GM19455 (cell line): ENCODE results near the gene VAC14.
A peak's percentile ranks its signal among the peaks of the same experiment; 100 is the strongest.
"Not testable (repeated sequence)": the region's sequence is repeated elsewhere in the genome, so short reads cannot be mapped to it uniquely, and the experiment has no call there.

Experiments used
- ATAC-seq: cut with Tn5 transposase; IDR thresholded peaks from one replicate; pipeline ENCODE4 v1.9.1; 2021; ENCODE audit not compliant: unreplicated experiment

VAC14 gene

DNA sequence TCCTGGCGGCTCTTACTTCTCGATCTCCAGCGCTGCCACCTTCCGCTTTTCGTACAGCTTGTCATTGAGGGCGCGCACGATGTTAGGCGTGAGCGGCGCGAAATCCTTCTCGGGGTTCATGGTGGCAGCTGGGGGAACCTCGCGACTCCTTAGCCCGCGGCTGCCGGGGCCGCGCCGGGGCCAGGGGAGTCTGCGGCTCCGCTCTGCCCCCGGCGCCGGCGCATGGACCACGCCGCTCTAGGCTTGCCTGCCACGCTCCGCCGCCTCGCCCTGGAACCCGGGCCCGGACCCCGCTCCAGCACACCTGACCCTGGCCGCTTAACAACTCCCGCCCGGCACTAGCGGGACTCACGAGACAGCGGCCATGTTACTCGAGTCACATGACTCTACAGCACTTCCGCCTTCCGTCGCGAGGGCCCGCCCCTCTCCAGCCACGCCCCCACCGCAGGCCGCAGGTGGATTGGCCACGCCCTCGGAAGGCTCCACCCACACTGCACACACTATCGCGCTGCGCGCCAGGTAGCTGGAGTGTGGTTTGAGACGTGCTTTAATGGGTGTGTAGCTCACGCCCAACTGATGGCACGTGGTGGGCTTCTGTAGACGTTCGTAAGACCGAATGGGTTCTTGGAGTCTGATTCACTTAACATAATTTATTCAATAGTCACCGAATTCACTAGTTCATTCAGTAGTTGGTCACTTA lies at the start of gene VAC14:
Gene VAC14 (minus strand): TSS at position 378 of the 700 bp plus-strand sequence. CDS start 258 bp downstream, at position 120.
- peak; percentile 94 for ATAC-seq

- ATAC-seq: not testable (repeated sequence)
Observed at GRCh38 chr16:70823498-70824118, 22.6 kb upstream of the VAC14 start.

DNA sequence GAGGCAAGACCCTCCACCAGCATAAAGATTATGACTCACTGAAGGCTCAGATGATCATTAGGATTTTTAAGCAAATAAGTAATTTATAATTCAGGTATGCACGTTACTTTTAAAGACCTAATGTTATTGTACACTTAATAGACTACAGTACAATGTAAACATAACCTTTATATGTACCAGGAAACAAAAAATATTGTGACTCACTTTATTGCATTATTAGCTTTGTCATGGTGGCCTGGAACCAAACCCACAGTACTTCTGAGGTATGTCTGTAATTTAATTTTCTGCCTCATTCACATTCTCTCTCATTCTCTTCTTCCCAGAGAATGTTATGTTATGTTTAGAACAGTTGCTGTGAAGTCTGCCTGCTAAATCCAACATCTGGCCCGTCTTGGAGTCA lies 21.8 kb upstream of the VAC14 start:
- ATAC-seq: not testable (repeated sequence)

GRCh38 chr16:70818088-70818487 lies 17.1 kb upstream of the VAC14 start:
- not testable (repeated sequence) for ATAC-seq

DNA sequence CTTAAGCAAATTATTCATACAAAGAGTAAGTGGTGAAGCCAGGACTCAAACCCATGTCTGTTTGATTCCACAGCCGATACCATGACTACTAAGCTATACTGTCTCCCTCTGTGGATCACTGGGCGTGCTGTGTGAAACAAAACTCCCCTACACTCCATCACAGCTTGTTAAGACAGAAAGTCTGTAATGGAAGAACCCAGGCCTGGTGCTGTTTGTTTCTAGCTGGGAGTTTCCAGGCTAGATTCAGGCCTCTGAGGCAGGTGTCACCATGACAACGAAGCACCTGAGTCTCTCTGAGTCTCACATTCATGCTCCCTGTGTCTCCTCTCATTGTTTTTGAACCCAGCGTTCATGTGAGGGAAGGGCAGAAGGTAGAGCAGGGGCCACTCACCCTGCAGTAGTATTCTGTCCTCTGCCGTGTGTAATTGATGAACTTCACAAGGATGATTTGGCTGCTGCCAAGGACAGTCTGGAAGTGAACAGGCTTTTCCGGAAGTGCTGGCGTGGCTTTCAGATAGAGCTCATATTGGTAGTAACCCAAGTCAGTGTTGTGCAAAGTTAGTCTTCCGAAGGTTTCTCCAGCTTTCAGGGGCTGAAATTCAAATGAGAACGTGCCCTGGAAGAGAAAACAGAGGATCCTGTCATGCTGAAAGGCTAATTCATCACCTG lies 8.6 kb upstream of the VAC14 start:
- ATAC-seq: no peak

DNA sequence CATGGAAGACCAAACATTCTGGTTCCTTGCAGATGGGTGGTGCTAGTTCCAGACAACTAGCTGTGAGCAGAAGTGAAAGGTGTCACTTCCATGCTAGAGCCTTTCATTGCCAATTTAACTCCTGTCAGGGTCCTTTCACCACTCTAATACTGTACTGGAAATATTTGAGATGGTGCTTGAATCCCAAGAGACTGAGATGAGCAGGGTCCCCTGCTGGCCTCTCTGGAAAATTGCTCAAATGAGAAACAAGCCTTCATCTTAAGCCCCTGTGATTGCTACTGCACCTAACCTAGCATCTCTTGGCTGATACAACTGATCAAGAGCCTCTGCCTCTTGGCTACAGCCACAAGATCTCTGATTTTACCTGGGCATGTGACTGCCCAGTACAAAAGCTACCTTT lies 7.4 kb upstream of the VAC14 start:
- no peak for ATAC-seq

GRCh38 chr16:70805787-70806186 lies 4.8 kb upstream of the VAC14 start:
- ATAC-seq: no peak

- ATAC-seq: no peak
Observed at GRCh38 chr16:70805380-70805779, 4.4 kb upstream of the VAC14 start.

GRCh38 chr16:70804734-70805169 lies 3.8 kb upstream of the VAC14 start:
- no peak for ATAC-seq

DNA sequence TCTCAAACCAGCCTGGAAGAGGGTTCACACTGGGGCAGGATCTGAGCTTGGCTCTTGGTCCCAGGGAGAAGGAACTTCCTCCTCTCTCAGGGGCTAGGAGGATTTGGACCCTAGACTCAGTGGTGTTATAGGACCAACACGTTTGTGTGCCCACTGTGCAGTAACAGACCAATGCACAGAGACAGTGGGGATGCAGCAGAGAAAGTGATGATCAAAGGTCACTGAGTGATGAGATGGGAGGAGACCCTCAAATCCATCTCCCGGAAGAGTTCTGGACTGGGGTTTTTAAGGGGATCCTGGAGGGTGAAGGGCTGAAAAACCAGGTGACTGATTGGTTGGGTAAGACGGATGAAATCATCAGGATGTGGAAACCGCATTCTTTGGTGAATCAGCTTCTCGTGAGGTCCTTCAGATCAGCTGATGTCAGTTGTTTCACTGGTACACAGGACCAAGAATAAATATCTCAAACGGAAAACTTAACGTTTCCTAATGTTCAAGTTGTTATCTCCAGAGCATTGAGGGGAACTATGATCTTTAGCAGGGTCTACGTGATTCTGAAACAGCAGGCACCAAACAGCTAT lies 3.3 kb upstream of the VAC14 start:
- ATAC-seq: no peak

DNA sequence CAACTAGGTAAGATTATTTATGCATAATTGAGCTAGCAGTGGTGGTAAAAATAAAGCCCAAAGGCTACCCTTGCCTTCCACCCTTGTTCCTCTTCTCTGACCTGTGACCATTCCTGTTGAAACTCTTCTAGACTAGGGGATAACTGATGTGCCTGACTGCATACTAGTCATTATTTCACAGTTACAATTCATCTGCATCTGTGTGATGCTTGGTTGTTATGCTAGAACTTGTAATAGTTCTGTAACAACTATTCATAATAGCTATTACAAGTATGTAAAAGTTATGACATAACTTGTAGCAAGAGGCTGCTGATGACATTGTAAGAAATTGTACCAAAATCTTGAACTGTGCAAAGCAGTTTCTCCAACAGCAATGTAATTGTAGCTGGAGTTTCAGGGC lies 2.4 kb upstream of the VAC14 start:
- no peak for ATAC-seq

DNA sequence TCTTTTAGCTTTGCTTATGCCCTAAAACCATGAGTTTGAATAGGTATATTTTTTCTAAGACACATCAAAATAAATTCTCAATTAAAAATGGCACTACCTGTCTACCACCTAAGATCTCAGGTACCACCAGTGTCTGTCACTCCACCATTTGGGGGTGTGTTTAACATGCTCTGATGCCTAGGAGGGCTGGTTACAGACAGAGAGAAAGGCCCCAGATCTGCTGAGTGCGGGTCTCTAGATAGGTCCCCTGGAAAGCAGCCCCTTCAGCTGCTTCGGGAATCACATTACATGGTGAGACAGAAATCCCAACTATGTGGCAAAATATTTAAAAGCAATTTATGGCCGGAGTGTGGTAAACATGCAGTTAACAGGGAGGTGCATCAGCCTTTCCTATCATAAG lies 653 bp upstream of the VAC14 start:
- no peak for ATAC-seq

- ATAC-seq: no peak
Observed at GRCh38 chr16:70800311-70800710, 647 bp downstream of the VAC14 start.

- no peak for ATAC-seq
Observed at GRCh38 chr16:70796301-70796700, 4.7 kb downstream of the VAC14 start.

GRCh38 chr16:70795296-70795912 lies 5.6 kb downstream of the VAC14 start:
- no peak for ATAC-seq

DNA sequence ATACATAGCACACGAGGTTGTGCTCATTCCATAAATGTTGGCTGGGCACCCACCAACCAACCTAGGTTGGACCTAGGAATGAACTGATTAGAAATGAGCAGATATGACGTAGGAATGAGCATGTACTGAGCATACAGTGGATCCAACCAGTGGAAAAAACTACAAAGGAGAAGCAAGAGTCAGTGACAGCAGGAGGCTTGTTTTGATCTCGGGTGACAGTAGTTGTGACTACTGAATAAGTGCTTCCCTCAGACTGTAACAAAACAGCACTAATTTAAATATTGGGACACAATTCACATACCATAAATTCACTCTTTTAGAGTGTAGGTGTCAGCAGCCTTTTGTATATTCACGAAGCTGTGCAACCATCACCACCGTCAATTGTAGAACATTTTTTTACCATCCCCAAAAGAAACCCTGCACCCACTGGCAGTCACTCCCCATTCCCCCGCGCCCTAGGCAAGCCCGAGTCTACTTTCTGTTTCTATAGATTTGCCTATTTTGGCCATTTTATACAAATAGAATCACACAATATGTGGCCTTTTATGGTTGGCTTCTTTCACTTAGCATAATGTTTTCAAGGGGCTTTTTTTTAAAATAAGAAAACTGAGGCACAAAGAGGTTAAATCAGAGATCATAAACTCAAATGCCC lies 7.0 kb downstream of the VAC14 start:
- ATAC-seq: peak; percentile 53

DNA sequence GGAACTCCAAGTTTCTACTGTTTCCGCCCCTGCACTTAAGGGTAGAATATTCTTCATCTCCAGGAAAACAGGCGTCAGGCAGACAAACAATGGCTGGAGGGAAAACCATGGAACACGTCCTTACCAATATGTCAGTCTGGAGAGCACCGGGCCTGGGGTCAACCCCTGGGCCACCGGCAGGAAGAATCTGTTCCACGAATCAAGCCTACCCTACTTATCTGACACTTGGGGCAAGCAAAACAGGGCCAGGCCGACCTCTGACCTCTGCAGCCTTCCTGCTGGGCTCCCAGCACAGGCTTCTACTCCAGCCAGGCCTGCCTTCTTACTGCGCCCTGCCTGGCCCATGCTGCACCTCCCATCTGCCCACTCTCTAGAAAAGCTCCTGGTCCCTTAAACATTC lies 10.1 kb downstream of the VAC14 start:
- no peak for ATAC-seq

DNA sequence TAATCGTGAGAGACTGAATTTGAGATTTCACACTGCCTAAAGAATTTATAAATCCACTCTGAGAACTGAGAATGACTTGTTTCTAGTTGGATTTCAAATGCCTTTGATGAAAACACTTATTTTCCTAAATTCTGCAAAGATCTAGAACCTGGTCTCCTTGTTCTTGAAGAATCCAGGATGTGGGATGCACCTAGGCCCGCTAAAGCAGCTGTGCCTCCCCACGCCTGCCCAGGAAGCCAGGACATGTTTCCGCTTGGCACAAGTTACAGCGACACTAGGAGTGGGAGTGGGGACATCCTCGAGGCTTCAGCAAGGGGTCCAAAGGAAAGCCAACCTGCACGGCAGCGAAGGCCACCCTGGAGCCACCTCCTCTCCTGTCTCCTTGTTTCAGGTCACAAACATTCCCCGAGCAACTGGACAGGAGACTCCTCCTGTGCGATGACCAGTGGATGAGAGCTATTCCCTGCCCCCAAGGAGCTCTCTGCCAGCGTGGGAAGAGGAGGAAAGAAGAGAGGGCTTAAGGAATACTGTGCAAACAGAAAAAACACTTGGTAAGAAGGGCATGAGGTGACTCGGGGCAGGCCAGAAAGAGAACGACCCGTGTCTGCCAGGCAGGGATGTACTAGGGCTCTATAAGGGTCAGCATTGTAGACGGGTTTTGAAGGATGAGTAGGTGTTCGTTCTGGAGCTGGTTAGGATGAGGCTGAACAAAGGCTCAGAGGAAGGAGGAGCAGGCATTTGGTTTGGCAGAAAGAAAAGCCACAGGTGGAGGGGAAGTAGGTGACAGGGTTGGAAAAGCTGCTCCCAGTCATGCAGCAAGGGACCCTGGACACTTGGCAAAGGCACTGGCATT lies 11.1 kb downstream of the VAC14 start:
- ATAC-seq: no peak

- no peak for ATAC-seq
Observed at GRCh38 chr16:70788668-70789594, 12.0 kb downstream of the VAC14 start.
